SK-N-SH (cell line): ENCODE data around the gene STK40.

Experiments used
- CHD2 ChIP-seq: fragments of 150-350 bp; IDR thresholded peaks from 2 replicates; pipeline ENCODE4 v1.6.1; 2018; ENCODE audit warnings: low read length; ENCODE audit not compliant: partially characterized antibody
- EZH2phosphoT487 ChIP-seq: fragments of 200-600 bp; sonication (generic); IDR thresholded peaks from 2 replicates; pipeline ENCODE4 v1.6.1; 2017; ENCODE audit warnings: low read depth, mixed run types, mild to moderate bottlenecking, antibody characterized with exemption, moderate library complexity, borderline replicate concordance
- FOXJ3 ChIP-seq: sonication (generic); formaldehyde crosslinking; IDR thresholded peaks from 2 replicates; pipeline ENCODE4 v1.5.1; 2020; ENCODE audit warnings: mild to moderate bottlenecking, missing genetic modification reagents
- POLR2AphosphoS5 ChIP-seq: IDR thresholded peaks from 2 replicates; pipeline ENCODE4 v1.6.1; 2012; ENCODE audit warnings: low read depth, low read length
- RCOR1 ChIP-seq: fragments of 150-350 bp; IDR thresholded peaks from 2 replicates; pipeline ENCODE4 v1.6.1; 2017; ENCODE audit warnings: antibody characterized with exemption, low read length
- SIN3A ChIP-seq: IDR thresholded peaks from 2 replicates; pipeline ENCODE4 v1.6.1; 2012; ENCODE audit warnings: low read depth, mild to moderate bottlenecking, low read length, moderate library complexity, borderline replicate concordance
- TF ChIP-seq, protein P1 (sequence below): fragments of 200-600 bp; sonication (generic); IDR thresholded peaks from 2 replicates; pipeline ENCODE4 v1.6.1; 2017; ENCODE audit warnings: antibody characterized with exemption, mild to moderate bottlenecking, moderate library complexity
- TF ChIP-seq, protein P2 (sequence below): IDR thresholded peaks from 2 replicates; pipeline ENCODE4 v1.6.1; 2012; ENCODE audit warnings: mild to moderate bottlenecking, low read depth, low read length, moderate library complexity
- TF ChIP-seq, protein P3 (sequence below): fragments of 150-350 bp; IDR thresholded peaks from 2 replicates; pipeline ENCODE4 v1.6.1; 2017; ENCODE audit warnings: antibody characterized with exemption, low read length, low read depth, borderline replicate concordance

DNA sequence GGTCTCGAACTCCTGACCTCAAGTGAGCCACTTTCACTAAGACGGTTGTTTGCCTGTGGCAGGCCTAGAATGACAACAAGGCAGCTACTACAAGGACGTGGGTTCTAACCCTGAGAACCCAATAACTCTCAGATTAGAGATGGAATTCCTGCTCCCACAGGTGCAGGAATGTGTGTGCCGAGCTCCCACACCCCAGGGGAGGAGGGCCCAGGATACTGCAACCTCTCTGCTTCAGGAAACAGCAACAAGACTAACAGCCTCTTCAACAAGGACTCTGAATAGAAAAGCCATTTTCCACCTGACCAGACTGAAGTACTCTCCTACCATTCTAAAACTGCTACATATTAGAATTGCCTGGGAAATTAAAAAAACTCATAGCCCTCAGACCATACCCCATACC, 7.1 kb upstream of the STK40 start:
- TF ChIP-seq CHD2 (no peak), RCOR1 (no peak), FOXJ3 (CRISPR knock-in tag) (no peak), SIN3A (no peak), EZH2phosphoT487 (no peak), POLR2AphosphoS5 (no peak)
- TF ChIP-seq, protein P1, sequence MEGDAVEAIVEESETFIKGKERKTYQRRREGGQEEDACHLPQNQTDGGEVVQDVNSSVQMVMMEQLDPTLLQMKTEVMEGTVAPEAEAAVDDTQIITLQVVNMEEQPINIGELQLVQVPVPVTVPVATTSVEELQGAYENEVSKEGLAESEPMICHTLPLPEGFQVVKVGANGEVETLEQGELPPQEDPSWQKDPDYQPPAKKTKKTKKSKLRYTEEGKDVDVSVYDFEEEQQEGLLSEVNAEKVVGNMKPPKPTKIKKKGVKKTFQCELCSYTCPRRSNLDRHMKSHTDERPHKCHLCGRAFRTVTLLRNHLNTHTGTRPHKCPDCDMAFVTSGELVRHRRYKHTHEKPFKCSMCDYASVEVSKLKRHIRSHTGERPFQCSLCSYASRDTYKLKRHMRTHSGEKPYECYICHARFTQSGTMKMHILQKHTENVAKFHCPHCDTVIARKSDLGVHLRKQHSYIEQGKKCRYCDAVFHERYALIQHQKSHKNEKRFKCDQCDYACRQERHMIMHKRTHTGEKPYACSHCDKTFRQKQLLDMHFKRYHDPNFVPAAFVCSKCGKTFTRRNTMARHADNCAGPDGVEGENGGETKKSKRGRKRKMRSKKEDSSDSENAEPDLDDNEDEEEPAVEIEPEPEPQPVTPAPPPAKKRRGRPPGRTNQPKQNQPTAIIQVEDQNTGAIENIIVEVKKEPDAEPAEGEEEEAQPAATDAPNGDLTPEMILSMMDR: no peak
- TF ChIP-seq, protein P2, sequence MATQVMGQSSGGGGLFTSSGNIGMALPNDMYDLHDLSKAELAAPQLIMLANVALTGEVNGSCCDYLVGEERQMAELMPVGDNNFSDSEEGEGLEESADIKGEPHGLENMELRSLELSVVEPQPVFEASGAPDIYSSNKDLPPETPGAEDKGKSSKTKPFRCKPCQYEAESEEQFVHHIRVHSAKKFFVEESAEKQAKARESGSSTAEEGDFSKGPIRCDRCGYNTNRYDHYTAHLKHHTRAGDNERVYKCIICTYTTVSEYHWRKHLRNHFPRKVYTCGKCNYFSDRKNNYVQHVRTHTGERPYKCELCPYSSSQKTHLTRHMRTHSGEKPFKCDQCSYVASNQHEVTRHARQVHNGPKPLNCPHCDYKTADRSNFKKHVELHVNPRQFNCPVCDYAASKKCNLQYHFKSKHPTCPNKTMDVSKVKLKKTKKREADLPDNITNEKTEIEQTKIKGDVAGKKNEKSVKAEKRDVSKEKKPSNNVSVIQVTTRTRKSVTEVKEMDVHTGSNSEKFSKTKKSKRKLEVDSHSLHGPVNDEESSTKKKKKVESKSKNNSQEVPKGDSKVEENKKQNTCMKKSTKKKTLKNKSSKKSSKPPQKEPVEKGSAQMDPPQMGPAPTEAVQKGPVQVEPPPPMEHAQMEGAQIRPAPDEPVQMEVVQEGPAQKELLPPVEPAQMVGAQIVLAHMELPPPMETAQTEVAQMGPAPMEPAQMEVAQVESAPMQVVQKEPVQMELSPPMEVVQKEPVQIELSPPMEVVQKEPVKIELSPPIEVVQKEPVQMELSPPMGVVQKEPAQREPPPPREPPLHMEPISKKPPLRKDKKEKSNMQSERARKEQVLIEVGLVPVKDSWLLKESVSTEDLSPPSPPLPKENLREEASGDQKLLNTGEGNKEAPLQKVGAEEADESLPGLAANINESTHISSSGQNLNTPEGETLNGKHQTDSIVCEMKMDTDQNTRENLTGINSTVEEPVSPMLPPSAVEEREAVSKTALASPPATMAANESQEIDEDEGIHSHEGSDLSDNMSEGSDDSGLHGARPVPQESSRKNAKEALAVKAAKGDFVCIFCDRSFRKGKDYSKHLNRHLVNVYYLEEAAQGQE: no peak
- TF ChIP-seq, protein P3, sequence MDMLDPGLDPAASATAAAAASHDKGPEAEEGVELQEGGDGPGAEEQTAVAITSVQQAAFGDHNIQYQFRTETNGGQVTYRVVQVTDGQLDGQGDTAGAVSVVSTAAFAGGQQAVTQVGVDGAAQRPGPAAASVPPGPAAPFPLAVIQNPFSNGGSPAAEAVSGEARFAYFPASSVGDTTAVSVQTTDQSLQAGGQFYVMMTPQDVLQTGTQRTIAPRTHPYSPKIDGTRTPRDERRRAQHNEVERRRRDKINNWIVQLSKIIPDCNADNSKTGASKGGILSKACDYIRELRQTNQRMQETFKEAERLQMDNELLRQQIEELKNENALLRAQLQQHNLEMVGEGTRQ: no peak
